Activated T-cell treated with anti-CD3 and anti-CD28 coated beads for 24 hours (primary cell): ENCODE results near the gene WFIKKN2.

Experiments
- DNase-seq: peaks from one replicate; pipeline ENCODE4 v3.0.0-alpha.2; 2020; ENCODE audit warnings: low read depth

Gene WFIKKN2

DNA sequence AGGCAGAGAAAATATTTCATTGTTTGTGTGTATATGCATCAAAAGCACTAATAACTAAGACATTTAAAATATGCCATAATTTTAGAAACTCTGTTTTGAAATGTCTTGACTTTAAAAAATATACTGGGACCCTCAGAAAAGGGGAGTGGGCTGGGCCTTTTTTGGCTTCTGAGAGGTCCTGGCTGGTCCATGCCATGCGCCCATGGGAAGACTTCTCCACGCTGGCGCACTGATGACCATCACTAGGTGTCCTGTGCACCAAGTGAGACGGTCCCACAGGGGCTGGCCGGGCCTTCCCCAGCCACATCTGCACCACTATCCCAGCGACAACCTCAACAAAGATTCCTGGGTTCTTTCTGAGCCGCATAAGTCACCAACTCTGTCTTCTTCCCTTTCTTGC lies 27.0 kb upstream of the WFIKKN2 start:
- DNase-seq: no peak

DNA sequence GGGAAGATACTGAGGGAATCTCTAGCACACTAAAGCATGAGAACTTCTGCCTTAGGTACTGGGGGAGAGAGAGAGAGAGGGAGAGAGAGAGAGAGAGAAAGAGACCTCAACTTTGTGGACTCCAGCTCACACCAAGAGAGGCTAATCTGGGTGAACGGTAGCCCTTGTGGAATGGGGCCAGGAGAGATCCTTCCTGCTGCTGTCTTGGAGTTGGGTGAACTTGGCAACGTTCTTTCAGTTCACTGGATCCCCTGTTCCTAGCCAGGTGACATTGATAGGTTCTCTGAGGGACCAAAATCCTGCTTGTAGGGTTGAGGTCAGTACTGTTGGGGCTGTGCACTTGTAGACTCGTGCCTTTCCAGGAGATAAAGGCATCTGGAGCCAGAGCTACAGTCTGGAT lies 26.5 kb upstream of the WFIKKN2 start:
- DNase-seq: no peak

DNA sequence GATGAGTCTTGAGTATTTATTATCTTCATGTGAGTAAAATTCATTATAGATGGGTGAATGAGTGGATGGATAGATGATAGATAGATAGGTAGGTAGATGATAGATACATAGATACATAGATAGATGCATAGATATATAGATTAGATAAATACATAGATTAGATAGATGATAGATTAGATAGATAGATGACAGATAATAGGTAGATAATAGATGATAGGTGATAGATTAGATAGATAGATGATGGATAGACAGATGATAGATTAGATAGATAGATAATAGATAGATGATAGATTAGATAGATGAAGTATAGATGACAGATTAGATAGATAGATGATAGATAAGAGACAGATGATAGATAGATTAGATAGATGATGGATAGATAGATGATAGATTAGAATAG lies 21.8 kb upstream of the WFIKKN2 start:
- no peak for DNase-seq

DNA sequence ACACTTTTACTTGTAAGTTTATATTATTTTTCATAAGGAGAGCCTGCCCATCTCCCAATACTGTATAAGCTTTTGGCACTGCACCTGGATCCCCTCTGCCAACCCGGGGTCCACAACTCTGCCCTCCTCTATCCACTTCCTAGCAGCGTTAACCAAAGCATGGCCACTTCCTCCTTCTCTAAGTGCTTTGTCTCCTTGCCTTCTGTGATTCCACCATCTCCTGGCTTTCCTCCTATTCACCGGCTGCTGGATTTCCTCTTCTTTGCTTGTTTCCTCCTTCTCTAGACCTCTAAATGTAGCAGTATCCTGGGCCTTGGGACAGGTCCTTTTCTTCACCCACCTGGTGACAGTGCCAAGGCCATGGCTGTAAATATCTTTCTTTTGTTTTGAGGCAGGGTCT lies 20.0 kb upstream of the WFIKKN2 start:
- DNase-seq: no peak

DNA sequence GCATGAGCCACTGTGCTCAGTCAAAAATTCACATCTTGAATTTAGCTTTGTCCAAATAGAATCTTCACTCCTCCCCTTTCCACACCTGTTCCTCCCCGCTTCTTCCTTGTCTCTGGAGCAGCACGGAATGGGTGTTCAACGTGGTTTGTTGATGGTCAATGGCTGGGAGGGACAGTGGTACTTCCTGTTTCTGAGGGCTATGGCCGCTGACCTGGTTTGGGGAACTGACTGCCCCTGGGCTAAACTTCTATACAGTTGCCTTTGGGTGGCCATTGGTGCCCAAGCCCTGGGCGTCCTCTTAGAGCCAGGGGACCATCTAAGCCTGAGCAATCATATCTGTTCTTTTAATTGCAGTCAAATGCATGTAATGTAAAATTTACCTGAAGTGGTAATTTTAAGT lies 19.1 kb upstream of the WFIKKN2 start:
- DNase-seq: no peak

DNA sequence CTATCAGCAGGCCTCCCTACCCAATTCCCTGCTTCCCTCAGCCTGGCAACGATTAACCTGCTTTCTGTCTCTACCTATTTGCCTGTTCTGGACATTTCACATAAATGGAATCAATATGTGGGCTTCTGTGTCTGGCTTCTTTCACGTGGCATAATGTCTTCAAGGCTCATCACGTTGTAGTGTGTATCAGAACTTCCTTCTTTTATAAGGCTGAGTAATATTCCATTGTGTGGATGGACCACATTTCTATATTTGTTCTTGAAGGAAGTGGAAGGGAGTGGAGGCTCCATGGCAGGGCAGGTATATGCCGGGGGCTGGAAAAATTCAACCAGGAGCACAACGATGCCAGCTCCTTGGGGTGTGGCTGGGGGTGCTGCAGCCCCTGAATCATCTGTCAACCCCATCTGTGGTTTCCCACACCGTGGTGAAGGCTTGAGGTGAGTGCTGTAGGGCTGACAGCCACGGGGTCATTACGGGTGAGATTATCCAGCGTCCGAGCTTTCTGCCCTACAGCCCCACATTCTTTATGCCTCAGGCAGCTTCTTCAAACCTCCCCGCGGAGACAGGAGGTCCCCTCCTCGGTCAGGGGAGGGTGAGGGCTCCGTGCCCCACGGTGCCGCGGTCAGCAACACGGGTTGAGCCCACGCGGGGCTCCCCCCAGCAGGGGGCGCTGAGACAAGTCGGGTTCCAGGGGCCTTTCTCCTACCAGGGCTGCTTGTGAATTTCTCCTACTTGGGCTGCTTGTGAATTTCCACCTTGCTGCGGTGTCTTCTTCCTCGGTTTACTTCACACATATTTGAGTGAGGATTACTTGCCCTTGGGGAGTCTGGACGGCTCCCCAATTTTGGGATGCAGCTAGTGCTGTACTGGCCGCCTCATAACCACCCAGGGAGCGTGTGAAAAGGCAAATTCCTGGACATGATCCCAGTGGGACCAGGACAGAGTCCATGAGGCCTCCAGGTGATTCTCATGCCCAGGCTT lies 18.3 kb upstream of the WFIKKN2 start:
- DNase-seq: peak; percentile 25

DNA sequence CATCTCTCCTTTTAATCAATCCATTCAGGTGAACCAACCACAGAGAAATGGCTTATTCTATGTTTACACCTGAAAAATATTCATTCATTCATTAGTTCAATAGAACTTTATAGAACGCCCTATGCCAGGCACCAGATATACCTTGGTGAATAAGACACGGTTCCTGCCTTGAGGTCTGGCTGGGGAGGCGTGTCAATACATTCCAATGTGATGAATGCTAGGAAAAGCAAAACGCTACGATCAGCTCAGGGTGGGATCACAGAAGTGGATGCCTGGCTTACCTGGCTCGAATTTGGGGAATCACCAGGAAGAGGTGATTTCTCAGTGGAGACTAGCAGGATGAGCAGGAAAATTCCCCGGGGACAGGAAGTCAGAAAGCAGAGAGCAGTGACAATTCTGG lies 17.5 kb upstream of the WFIKKN2 start:
- no peak for DNase-seq

DNA sequence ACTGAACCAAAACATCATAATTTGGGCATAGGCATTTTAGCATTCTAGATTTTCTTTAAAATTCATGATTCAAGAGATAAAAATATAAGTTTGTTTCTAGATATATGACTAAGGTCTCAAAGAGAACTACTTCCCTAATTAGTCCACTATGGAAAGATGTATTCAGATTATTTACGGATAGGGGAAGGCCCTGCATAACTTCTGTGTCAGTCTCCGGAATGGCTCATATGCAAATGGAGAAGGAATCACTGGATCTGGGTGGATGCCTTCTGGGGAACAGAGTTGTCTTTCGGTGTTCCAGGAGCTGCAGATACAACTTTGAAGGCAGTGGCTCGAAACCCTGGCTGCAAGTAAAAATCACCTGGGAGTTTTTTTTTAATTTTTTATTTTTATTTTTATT lies 17.1 kb upstream of the WFIKKN2 start:
- no peak for DNase-seq

DNA sequence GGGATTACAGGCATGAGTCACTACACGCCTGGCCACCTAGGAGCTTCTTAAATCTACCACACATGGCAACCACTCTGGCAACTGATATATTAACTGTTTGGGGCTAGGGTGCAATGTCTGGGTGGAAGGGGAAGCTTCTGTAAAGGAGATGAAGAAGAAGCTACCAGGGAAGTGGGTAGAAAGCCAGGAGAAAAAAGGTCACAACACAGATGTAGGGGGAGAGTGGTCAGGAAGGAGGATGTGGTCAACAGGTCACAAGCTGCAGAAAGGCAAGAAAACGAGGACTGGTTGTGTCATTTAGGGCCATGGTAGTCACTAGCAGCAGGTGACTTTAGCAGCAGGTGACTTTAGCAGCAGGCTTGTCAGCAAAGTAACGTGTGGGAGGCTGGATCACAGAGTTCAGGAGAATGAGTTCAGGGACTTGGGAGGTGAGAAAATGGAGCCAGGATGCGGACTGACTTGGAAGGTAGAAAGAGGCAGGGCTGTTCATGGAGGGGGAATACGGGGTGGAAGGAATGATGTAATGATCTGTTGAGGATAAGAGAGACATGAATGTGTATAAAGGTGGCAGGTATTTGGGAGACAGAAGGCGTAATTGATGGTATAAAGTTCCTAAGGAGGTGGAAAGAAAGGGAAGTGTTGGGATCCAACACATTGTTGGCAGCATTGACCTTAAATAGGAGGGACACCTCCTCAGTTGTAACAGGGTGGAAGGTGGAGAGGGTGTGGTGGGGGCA lies 16.3 kb upstream of the WFIKKN2 start:
- DNase-seq: no peak

DNA sequence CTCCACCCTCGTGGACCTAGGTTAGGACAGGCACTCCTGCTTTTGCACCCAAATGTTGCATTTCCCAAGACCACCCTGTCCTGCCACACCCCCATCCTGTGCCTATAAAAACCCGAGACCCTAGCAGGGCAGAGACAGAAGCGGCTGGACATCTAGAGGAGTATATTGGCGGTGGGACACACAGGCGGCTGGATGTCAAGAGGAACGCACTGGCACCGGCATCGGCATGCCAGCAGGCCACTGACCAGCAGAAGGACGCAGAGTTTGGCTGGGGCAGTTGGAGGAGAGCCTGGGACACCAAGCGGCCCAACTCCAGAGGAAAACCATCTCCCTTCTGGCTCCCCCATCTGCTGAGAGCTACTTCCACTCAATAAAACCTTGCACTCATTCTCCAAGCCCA lies 14.7 kb upstream of the WFIKKN2 start:
- no peak for DNase-seq

DNA sequence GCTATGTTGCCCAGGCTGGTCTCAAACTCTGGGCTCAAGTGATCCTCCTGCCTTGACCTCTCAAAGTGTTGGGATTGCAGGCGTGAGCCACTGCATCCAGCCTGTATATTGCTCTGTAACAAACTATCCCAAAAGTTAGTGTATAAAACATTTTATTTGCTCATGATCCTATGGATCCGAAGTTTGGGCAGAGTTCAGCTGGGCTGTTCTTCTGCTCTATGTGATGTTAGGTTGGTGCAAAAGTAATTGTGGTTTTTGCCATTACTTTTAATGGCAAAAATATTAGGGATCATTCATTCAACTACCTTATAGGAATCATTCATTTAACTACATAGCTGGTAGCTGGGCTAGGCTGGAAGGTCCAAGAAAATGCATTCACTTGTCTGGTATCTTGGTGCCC lies 12.8 kb upstream of the WFIKKN2 start:
- no peak for DNase-seq

DNA sequence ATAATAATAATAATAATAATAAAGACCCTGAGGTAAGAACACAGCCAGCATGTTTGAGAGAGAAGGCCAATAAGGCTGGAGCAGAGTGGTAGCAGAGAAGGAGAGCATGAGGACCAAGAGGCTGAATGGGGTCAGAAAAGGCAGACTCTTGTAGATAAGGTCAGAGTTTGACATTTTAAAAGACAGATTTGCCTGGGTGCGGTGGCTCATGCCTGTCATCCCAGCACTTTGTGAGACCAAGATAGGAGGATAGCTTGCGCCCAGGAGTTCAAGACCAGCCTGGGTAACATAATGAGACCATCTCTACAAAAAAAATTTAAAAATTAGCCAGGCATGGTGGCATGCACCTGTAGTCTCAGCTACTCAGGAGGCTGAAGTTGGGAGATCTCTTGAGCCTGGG lies 11.0 kb upstream of the WFIKKN2 start:
- DNase-seq: no peak

DNA sequence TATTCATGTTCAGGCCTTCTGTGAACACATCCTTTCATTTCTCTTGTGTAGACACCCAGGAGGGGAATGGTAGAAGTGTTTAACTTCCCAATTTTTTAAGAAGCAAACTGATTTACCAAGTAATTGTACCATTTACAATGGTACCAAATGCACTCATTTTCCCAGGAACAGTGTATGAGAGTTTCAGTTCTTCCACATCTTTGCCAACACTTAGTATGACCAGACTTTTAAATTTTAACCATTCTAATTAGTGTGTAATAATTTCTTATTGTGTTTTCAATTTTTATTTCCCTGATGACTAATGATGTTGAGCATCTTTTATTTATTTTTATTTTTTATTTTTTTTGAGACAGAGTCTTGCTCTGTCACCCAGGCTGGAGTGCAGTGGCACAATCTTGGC lies 10.2 kb upstream of the WFIKKN2 start:
- no peak for DNase-seq

DNA sequence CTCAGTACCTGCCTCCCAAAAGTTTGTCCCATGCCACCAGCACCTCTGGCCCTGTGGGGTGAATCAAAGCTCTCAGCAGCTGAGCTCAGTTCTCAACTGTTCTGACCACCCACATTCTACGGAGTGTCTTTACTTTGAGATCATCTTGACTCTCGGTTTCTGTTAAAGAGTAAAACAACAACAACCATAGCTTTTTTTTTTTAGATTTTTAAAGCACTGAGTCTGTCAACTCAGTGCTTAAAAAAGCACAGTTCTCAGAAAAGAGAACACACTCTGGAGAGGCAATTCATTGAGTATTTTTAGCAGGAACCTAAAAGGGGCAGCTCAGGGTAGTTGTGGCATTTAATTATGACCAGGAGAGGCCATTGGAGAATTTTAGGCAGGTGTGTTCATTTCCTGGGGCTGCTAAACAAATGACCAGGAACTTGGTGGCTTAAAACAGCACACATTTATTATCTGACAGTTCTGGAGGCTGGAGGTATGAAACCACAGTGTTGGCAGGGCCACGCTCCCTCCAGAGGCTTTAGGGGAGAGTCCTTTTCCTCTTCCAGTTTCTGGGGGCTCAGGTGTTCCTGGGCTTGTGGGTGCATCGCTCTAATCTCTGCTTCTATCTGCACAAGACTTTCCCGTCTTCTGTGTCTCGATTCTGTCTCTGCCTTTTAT lies 6.7 kb upstream of the WFIKKN2 start:
- no peak for DNase-seq

DNA sequence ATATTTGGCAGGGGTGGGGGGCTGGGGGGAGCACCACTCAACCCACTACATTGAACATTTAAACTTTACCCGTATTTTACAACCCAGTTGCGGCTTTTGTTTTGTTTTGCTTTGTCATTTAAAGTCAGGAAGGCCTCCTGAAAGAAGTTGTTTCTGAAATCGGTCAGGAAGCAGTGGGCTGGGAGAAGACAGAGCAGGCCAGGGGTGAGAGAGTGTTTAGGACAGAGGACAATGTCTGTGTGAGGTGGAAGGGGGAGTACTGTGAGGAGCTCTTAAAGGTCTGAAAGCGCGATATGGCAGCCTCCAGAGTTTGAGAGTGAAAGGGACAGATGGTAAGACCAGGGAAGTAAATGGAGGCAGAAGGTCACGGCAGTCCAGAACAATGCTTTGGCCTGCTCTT lies 6.1 kb upstream of the WFIKKN2 start:
- no peak for DNase-seq

DNA sequence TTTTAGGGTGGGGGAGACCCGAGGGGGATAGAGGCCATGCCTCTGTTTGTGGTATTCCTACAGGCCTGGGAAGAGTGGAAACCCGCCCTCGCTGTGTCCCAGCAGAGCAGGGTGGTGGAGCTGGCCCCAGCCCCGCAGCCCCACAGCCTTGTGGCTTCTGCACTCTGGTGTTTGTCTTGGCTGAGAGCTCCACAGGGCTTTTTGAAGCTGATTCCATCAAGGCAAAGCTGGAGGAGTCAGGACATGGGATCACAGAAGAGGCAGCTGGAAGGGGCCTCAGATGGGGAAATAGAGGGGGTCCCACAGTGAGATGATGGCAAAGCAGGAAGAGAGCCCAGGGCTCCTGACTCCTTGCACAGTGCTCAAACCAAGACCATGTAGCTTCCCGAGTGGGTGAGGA lies 5.0 kb upstream of the WFIKKN2 start:
- DNase-seq: no peak

DNA sequence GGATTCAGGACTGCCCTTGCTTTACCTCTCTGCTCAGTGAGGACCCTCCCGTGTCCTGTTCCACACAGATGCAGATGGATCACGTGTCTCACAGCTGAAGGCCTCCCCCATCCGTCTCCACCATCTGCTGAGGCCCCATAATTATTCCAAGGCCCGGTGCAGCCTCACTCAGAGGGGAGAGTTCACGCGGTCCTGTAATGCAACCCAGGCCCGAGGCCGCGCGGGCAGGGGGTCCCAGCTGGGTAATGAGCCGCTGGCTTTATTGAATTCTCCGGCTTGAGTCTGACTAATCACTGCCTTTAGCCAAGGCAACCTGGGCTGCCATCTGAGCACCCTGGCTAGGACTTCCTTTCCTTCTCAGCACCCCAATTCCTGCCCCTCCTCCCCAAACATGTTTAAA lies 4.4 kb upstream of the WFIKKN2 start:
- DNase-seq: no peak

DNA sequence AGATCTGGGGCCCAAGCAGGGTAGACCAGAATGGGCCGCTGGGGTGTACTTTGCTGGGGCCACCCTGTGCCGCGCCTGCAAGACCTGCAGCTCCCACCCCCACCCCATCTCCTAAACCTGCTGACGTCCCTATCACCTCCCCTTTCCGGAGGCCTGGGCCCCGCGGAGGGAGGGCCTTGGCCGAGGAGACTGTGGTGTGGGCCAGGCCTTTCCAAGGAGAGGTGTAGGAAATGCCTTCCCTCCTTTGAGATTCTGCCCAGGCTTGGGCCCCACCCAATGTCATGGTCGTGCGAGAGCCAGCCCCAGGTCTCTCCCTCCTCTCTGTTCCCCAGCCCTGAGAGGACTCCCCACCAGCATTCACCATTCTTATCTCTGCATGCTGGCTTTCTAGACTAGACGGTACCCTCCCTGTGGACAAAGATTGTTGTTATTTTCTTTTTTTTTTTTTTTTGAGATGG lies 3.9 kb upstream of the WFIKKN2 start:
- DNase-seq: no peak

DNA sequence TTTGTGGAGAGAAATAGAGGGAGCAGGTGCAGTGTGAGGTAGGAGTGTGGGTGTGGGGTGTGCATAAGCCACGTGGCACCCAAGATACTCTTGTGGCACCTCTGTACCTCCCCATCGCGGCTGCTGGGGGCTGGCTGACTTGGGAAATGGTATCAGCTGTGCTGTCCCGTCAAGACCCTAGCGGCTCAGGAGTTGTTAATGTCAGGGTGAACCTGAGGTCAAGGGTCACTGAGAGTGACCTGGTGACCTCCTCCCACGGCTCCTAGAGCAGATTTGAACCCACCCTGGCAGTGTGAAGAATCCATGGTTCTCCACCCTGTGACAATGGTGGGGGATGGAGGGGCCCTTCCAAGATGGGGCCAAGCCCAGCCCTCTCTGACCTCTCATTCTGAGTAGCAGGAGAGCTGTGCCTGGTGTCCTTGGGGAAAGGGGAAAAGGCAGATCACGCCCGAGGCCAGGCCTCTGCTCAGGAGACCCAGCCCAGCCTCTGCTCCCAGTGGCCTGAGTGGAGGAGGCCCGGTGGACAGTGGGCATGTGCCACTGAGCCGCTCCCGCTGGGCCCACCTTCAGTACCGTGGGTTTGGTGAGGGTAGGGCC lies 3.0 kb upstream of the WFIKKN2 start:
- DNase-seq: no peak

DNA sequence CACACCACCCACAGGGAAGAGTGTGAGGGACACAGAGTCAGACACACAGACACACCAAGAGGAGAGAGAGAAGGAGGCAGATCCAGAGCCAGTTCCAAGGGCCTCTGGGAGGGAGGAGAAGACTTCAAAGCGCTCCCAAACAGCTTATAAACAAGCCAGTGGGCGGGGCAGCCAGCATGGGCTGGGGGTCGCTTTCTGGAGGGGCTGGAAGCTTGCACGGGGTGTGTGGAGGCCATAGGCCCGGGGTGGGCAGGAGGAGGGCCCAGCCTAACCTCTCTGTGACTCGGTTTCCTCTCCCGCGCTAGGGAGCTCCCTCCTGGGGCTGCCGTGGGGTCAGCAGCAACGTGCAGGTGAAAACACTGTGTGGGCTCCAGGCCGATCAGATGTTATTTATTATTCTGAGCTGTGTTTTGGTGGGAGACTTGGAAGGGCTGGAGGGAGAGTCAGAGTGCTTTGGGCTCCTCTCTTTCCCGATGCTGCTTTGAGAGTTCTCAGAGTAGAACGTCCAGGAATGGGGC lies 2.5 kb upstream of the WFIKKN2 start:
- no peak for DNase-seq

DNA sequence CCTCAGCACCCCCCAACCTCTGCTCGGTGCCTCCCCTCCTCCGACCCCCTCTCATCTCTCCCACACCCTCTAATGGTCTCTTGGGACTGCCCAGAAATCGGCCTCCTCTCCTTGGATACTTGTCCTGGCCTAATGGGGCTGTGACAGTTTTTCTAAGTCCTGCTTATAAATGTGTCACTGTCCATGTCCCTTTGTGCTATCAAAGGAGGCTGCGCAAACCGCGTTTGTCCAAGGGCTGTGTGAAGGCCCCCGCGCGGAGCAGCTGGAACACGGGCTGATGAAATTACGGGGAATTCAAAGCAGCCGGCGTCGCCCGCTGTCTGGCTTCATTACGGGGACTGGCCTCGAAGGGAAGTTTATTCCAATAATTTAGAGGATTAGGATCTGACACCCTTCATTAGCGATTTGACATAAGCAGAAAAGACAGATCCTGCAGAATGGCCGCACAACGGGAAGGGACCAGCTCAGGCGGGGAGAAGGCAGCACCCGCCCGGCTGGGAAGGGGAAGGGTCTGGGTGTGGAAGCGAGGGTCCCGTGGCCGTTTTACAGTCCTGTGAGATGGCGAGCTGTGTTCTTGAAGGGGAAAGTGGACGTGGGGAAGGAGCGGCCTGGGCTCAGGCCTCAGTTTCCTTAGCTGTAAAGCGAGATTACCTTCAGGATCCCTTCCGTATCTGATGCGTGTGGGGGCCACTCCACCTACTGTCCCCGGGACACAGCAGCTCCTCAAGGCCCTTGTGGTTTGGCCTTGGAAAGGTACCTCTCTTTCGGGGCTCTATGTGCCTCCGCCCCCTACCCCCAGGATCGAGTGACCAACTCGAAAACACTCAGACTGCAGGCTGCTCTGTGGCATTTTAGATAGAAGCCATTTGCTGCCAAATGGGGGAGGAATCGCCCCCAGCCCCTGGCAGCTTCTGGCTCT lies 1.6 kb upstream of the WFIKKN2 start:
- no peak for DNase-seq
